Measurements from ENCODE around the gene MAX. TPM values are rescaled to one million over a fixed set of nuclear protein-coding genes. Genes with fewer than 3 reads are reported as not detected.

MAX gene, protein sequence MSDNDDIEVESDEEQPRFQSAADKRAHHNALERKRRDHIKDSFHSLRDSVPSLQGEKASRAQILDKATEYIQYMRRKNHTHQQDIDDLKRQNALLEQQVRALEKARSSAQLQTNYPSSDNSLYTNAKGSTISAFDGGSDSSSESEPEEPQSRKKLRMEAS
- total RNA-seq (2014; rRNA removed): 44.8 and 45.9 TPM in 2 replicates
- 59.0 TPM for polyA plus RNA-seq (2012)

DNA sequence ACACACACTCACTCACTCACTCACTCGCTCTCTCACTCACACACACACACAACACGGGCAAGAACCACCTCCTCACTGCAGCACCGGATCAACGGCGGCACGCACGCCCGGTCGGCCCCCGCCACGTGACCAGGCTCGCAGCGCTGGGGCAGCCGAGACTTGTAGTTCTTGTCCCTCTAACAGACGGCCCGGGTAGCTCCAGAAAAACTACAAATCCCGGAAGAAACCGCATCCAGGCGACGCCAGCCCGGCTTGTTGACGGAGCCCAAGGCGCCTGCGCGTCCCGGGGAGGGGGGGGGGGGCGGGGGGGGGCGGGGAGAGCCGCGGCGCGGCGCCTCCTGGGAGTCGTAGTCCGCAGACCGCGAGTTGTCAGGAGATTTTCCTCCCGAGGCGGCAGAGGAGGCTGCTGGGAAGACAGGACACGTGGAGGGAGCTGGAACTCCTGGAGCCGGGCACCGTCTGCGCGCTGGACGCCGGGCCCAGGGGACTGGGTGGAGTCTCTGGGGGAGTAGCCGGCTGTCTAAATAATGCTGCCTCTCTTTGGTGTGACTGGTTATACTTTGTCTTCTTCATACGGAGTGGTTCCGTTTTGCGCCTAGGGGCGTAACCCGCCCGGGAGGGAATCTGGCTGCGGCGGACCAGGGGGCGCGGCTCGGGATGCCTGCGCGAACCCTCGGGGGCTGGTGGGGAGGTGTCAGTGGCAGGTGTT lies at the start of gene MAX:
TSS of gene MAX (minus strand) at position 77 of the 709 bp plus-strand sequence. CDS start 178 bp downstream, outside the sequence.
- DNase-seq (ENCODE audit: low read depth): peak; percentile 98

- DNase-seq (ENCODE audit: low read depth): no peak
Measured at GRCh38 chr14:65151609-65151956, 49.3 kb upstream of the MAX start.

- DNase-seq (ENCODE audit: low read depth): no peak
Measured at GRCh38 chr14:65150898-65151608, 48.7 kb upstream of the MAX start.

DNA sequence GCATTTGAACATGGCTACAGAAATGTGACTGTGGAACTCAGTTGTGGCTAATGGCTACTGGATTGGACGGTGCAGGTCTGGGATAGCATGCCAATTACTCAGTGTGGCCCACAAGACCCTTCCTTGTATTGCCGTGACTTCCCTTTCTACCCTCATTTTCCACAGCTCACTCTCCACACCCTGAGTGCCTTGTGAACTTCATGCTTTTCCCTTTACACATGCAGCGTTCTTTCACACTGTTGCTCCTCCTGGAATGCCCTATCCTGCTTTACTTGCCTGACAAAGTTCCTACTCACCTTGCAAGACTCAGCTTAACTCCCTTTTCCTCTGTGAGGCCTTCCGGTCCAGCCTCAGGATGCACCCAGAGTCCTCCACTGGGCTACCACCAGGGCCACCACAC lies 46.8 kb upstream of the MAX start:
- DNase-seq (ENCODE audit: low read depth): no peak

DNA sequence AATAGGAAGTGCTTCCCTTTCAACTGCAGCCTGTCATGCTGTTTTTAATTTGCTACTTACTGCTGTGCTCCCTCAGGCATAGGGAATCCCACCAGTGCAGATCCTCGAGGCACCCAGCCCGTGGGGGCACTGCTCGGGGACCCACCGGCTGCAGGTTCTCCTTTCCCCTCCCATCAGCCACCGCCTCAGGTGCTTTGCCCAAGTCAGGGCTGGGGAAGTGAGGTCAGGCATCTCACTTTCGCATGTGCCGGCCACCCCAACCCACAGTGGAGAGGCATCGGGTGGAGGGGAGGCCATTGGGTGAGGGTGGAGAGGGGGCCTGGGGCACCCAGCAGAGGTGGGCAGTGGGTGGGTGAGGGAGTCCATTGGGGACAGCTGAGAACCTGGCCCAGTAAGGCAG lies 41.9 kb upstream of the MAX start:
- no peak for DNase-seq (ENCODE audit: low read depth)

DNA sequence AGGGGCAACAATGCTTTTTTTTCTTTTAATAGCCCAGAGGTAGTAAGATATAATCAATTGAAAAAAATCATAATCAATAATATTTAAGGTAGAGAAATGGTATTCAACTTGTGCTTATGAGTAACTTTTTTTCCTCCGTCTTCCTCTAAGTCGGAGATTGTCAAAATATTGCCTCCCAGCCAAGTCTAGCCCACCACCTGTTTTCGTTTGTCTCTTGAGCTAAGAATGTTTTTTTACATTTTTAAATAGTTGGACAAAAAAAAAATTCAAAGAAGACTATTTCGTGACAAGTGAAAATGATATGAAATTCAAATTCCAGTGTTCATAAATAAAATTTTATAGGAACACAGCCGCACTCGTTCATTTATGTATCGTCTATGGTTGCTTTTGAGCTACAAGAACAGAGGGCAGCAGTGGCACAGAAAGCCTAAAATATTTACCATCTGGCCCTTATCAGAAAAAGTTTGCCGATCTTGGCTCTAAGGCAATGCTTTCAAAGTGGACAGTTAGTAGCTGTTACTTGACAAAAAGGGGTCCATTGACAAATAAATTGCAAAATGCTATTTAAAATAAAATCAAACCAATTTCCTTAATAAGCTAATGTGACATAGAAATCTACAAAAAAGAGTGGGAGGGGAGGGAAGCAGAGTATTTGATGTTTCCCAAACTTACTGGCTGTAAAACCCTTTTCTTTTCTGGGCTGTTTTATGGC lies 40.8 kb upstream of the MAX start:
- peak; percentile 19 for DNase-seq (ENCODE audit: low read depth)

- no peak for DNase-seq (ENCODE audit: low read depth)
Measured at GRCh38 chr14:65142429-65142828, 40.1 kb upstream of the MAX start.

GRCh38 chr14:65141523-65141922 lies 39.2 kb upstream of the MAX start:
- no peak for DNase-seq (ENCODE audit: low read depth)

DNA sequence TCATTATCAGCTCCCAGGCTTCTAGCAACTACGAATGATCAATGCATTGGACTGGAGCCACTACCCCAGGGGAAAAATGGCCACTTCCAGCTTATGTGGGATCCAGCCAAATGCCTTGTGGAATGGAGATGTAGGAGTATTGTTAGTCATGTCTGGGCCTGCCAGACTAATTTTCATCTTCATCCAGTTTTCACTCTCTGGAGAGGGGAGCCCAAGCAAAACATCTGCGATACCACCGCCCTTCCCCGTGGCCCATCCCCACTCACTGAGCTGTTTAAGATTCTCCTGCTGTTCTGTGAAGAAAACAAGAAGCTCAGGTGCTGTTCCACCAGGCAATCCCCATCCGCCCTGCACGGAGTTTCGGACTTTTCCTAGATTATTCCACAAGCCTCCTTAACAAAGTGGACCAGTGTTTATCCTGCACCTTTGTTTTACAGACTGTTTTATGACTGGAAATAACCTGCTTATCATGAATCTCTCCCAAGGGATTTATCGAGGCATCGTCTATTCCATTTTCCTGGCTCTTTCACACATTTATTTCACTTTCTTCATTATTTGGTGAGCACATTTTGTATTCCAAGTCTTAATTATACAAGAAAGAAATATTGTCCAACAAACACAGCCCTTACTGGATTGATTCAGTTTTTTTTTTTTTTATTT lies 35.5 kb upstream of the MAX start:
- no peak for DNase-seq (ENCODE audit: low read depth)

DNA sequence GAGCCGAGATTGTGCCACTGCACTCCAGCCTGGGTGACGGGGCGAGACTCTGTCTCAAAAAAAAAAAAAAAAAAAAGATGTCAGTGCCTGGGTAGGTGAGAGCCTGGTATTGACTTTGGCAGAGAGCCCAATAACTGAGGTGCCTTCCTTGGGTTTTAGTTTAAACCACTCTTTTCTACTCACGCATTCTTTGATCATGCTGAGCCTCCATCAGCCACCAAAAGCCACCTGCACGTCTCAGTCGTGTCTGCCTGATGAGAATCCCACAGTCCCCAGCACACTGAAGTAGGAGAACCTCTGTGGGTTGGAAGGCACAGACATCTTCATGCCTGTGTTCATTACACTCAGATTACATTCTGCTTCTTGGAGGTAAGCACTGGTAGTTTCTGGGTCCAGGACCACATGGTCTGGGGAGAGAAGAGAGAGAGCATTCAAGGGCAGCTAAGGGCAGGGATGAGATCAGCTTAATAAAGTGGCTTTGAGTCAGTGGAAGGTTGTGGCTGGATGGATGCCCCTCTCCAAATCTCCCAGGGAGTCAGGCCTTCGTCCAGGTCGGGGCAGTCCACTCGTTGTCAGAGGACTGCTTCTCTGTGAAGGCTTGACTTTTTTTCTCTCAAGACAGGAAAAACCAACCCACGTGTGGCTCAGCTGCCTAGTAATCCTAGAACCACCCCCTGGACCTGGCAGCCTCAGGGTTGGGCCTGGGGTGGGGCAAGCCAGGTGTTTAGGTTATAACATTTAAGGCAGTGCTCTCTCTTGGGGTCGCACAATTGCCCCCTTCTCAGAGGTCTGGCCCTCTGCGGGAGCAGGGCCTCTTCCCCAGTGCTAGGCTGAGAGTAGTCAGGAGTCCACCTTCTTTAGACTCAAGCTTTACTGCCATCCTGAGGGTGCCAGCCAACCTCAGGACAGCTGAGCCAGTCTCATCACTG lies 32.6 kb upstream of the MAX start:
- DNase-seq (ENCODE audit: low read depth): no peak

- DNase-seq (ENCODE audit: low read depth): no peak
Measured at GRCh38 chr14:65132855-65133254, 30.5 kb upstream of the MAX start.

DNA sequence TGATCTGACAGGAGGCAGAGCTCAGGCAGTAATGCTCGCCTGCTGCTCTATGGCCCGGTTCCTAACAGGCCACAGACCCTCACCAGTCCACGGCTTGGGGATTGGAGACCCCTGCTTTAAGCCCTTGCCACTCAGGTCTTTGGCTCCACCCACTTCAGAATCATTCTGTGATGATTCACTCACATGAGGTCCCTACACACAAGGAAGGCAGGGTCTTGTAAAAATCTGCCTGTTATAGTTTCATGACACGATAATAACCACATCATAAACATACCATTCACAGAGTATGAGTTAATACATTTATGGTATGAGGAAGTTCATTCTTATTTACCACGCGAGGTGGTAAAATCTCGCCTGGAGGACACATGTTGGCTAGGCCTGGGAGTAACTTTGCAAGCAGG lies 29.0 kb upstream of the MAX start:
- peak; percentile 39 for DNase-seq (ENCODE audit: low read depth)

DNA sequence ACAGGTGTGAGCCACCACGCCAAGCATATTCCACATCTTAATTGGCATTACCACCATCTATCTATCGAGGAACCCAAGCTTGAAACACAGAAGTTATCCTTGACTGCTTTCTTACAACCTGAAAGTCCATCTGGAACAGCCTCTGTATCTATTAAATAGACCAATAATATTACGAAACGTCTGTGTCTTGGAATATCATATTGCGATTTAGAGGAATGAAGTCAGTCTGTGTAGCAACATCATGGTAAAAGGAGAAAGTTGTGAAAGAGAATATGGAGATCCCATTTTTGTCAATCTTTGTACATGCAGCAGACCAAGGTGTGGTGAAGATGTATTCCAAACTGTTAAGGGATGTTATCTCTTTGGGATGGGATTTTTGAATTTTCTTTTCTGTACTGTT lies 25.8 kb upstream of the MAX start:
- DNase-seq (ENCODE audit: low read depth): peak; percentile 15

DNA sequence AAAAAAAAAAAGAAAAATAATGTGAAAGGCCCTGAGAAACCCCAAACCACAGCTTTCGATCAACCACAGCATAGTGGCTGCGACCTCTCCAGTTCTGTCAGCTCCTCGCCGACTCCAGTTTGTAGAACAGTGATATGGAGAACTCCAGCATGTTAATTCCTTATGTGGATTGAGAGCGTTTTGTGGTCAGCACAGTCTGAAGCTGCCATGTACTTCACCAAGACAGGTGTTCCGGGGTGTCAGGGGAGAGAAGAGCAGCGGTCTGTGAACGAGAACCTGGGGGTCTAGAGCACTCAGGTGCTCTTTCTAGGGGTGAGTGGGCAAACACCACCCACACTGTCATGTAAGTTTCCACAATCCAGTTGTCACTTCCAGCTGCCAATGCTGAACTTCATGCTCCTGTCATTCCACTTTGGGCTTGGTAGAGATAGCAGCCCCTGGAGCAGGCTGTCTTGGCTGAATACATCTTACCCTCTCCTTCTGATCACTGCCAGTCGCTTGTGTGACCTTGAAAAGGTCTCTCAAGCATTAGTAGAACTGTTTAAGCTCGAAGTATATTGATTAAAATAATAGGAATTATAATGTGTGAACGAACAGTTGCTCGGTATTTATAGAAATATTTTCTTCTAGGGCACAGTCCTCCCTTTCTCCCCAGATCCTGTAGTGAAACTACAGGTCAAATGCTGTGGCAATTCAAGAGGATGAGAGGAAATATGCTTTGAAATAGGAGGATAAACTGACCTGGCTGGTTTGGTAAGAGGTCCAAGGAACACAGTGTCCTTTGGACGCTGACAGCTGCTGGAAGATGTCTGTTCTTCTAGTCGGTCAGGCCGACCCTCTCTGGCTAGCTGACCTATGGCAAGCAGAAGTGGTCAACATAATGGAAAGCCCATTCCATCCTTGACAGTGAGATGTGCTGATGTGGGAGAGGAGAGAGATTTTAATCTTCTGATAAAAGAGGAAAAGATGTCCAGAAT lies 15.7 kb upstream of the MAX start:
- peak; percentile 81 for DNase-seq (ENCODE audit: low read depth)

DNA sequence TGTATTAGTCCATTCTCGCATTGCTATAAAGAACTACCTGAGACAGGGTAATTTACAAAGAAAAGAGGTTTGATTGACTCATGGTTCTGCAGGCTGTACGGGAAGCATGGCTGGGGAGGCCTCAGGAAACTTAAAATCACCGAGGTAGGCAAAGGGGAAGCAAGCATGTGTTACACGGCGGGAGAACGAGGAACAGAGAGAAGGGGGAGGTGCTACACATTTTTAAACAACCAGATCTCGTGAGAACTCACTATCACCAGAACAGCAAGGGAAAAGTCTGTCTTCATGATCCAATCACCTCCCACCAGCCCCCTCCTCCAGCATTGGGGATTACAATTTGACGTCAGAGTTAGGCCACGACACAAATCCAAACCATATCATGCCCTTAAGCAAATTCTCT lies 13.3 kb upstream of the MAX start:
- DNase-seq (ENCODE audit: low read depth): no peak

DNA sequence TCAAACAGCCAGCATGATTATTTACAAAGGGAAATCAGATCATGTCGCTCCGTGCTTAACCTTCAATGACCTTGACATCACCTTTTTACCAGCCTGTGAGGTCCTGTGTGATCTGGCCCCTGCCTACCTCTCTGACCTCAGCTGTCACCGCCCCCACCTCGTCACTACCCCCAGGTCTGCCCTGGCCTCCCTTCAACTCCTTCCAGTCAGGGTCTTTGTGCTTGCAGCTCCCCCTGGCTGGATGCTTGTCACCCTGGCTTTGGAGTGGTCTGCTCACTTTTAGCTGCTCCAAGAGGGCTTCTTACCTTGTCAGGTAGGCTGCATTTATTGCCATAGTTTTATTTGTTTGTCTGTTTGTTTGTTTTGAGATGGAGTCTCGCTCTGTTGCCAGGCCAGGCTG lies 8.2 kb upstream of the MAX start:
- DNase-seq (ENCODE audit: low read depth): no peak

GRCh38 chr14:65109357-65109756 lies 7.0 kb upstream of the MAX start:
- DNase-seq (ENCODE audit: low read depth): no peak

DNA sequence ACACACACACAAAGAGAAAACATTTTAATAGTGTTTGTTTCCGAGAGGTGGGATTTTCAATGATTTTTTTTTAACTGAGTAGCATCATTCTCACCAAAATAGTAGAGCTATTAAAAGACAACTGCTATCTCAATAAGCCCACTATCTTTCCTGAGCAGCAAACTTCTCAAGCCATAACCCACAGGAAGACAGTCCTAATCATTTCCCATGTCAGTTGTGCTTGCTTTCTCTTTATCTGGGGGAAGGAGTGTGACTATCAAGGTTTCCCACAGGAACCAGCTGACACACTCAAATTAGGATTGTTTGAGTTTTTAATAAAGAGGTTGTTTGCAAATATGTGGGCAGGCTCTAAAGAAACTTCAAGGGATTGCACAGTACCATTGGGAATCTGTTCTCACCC lies 4.9 kb upstream of the MAX start:
- no peak for DNase-seq (ENCODE audit: low read depth)

DNA sequence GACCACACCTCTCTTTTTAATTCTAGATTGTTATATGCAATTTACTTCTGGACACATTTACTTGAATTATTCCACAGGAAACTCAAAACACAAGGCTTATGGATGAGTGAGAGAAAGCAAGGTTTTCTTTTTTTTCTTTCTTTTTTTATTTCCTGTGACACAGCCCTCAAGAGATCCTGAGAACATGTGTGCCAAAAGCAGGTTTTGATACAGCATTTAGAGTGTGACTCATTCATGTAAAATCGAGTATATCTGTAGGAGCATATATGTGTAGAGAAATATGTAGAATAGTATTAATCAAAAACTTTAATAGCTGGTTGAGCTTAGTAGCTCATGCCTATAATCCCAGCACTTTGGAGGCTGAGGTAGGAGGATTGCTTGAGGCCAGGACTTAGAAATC lies 4.4 kb upstream of the MAX start:
- DNase-seq (ENCODE audit: low read depth): no peak

- DNase-seq (ENCODE audit: low read depth): no peak
Measured at GRCh38 chr14:65106316-65106715, 4.0 kb upstream of the MAX start.
